LNCaP clone FGC (cell line): Measurements from ENCODE around the gene AXIN1.

Source experiments
- DNase-seq: peaks from one replicate; pipeline ENCODE4 v3.0.0-alpha.2; 2011; ENCODE audit warnings: low read depth
- H3K4me3 ChIP-seq: 2 replicates; pipeline ENCODE4 v1.5.1; 2011; ENCODE audit warnings: mild to moderate bottlenecking, low read depth, low read length, control low read depth
- TF ChIP-seq, protein P1 (sequence below): IDR thresholded peaks from 2 replicates; pipeline ENCODE4 v1.5.1; 2012; ENCODE audit warnings: mild to moderate bottlenecking; ENCODE audit not compliant: control insufficient read depth, insufficient read depth; ENCODE audit errors: extremely low read depth

Gene AXIN1

DNA sequence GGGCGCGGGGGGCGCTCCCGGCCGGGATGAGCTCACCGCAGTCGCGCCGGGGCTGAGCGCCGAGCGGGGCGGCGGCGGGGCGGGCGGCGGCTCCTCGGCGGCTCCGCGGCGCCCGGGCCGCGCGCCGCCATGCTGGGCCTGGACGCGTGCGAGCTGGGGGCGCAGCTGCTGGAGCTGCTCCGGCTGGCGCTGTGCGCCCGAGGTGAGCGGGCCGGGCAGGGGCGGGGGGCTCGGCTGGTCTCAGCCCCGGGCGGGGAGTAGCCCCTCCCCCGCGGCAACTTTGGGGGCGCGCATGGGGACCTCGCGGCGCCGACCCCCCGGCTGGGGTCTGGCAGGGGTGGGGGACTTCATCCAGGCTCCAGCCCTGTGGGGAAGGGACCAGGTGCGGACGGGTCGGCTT, 72.0 kb downstream of the AXIN1 start, which contains the start of gene ARHGDIG:
Gene ARHGDIG, plus strand, starts transcription at position 40 of the 400 bp plus-strand sequence. Its CDS starts 90 bp downstream, at position 130.
- DNase-seq, result no peak
- TF ChIP-seq, protein P1, sequence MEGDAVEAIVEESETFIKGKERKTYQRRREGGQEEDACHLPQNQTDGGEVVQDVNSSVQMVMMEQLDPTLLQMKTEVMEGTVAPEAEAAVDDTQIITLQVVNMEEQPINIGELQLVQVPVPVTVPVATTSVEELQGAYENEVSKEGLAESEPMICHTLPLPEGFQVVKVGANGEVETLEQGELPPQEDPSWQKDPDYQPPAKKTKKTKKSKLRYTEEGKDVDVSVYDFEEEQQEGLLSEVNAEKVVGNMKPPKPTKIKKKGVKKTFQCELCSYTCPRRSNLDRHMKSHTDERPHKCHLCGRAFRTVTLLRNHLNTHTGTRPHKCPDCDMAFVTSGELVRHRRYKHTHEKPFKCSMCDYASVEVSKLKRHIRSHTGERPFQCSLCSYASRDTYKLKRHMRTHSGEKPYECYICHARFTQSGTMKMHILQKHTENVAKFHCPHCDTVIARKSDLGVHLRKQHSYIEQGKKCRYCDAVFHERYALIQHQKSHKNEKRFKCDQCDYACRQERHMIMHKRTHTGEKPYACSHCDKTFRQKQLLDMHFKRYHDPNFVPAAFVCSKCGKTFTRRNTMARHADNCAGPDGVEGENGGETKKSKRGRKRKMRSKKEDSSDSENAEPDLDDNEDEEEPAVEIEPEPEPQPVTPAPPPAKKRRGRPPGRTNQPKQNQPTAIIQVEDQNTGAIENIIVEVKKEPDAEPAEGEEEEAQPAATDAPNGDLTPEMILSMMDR, result no peak
- H3K4me3 ChIP-seq, result peak within 1 kb of the TSS; percentile 53

DNA sequence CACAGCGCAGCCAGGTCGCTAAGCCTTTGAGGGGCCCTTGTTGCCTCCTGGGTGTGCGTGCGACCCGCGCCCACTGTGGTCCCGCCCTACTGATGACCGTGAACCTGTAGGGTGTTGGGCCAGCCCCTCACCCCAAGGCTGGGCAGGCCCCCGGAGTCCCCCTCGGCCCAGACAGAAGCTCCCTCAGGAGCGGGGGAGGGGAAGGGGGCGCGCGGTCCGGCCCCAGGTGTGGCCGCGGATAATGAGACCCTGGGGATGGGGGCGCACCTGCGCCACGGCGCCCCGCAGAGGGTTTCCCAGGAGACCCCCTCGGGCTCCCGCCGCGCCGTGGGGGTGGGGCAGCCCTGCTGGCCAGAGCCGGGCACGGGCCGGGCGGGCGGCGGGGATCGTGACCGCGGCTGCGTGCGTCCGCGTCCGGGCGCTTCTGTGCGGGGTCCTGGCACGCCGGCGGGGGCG, 72.5 kb downstream of the AXIN1 start:
- TF ChIP-seq, protein P1, result no peak
- H3K4me3 ChIP-seq, result peak overlapping the region; percentile 46
- no peak for DNase-seq

DNA sequence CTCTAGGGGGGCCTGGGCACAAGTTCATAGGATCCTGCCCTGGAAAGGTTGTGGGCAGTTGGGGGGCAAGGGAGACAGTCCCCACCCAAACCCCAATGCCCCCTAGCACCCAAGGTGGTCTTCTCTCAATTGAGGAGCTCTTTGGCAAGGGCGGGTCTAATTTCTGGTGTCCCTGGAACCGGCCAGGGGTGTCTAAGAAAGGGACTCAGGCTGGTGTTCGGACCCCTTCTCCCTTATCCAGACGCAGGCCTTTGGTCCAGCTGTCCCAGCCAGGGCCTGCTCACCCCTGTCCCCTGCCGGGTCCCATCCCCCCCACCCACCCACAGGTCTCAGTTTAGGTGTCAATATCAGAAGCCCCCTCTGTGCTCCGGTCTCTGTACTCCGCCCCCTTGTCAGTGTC, 73.0 kb downstream of the AXIN1 start:
- H3K4me3 ChIP-seq, result no peak overlapping the region
- no peak for DNase-seq

DNA sequence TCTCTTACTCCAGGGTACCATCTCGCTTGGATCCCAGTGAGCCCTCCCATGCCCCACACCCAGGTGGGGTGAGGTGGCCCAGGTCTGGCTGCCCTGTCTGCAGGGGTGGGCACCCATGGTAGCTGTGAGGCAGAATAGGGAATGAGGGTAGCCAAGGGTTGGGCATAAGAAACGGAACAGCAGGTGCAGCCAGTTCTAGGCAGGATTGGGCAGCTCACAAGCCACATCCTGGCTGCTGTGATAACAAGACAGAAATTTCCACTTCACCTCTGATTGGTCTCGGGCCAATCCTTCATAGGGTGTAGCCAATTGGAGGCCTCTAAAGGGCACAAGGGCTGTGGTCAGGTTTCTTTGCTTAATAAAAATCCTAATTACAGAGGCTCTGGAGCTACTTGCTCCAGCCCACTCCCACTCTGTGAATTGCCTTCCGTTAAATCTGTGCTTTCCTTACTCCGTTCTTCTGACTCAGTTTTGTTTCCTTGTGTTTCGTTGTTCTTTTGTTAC, 73.6 kb downstream of the AXIN1 start:
- TF ChIP-seq, protein P1, result no peak
- H3K4me3 ChIP-seq, result no peak overlapping the region
- DNase-seq, result peak; percentile 77

More for the DNA sequence above, 73.0 kb downstream of the AXIN1 start:
- TF ChIP-seq, protein P1, result no peak

DNA sequence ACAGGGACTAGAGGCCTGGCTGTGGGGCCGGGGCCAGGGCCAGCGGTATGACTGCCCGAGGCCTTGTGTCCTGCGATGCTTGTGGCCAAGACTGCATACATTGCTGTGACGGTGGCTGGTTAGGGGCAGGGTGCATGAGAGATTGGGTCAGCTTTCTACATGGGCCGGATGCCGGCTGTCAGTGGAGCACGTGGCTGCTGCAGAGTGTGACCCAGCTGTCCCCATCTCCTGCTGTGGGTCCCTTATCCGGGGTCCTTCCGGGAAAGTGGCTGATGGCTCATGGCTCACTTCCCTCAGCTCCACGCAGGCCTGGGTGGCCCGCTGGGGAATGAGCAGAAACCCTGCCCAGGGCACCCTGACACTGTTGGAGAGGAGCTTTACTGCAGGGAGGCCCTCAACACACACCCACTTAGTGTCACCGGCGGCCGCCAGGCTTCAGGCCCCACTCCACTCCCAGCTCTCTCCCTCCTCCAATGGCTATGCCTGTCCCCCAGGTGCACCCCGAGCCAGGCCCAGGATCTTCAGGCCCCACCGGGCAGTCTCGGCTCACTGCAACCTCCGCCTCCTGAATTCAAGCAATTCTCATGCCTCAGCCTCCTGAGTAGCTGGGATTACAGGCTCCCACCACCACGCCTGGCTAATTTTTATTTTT, 76.0 kb downstream of the AXIN1 start:
- TF ChIP-seq, protein P1, result no peak
- H3K4me3 ChIP-seq, result no peak overlapping the region
- DNase-seq, result no peak

DNA sequence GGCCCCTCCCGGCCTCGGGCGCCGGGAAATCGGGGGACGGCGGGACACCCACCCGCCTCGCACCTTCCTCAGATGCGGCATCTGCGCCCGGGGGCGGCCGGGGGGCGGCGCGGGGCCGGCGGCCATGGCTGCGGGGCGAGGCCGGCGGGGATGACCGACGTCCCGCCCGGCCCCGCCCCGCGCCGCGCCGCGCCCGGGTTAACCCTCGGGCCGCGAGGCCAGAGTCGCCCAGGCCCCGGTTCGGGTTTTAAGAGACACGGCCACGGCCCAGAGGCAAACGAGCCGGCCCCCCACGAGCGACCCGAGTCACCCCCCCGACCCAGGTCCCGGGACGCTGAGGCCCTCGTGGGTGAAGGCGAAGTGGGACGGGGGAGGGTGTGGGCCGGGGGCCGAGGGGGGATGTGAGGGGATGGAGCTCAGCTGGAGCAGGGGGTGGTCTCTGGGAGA, 76.7 kb downstream of the AXIN1 start, which contains the start of gene RGS11:
Gene RGS11, minus strand, starts transcription at position 159 of the 447 bp plus-strand sequence. Its CDS starts 33 bp downstream, at position 126.
- DNase-seq, result no peak
- TF ChIP-seq, protein P1, result no peak
- peak within 1 kb of the TSS; percentile 37 for H3K4me3 ChIP-seq
